HepG2 (cell line): ENCODE results near the gene DDOST. TPM values are rescaled to one million over a fixed set of nuclear protein-coding genes. Genes with fewer than 3 reads are reported as not detected.
"Not testable (repeated sequence)": the region's sequence is repeated elsewhere in the genome, so short reads cannot be mapped to it uniquely, and the experiment has no call there.

Source experiments
- ATAC-seq: fragments of 200-7000 bp; cut with Tn5 transposase; 3 replicates; pipeline ENCODE4 v1.9.1; 2020; ENCODE audit warnings: mild to moderate bottlenecking, moderate library complexity
- BruUV-seq: library from RNA; stranded (reverse); fragments of 400-500 nt; replicated peaks from 2 replicates; lab custom pipeline; 2021; lab: Mats Ljungman, UMichigan
- CTCF ChIA-PET: fragments of 300-600 bp; formaldehyde crosslinking; extraction: SDS; loops from one replicate; lab custom pipeline; 2021; ENCODE audit warnings: low total read pairs, inconsistent platforms, low intra/inter-chr PET ratio; lab: Yijun Ruan, JAX
- POLR2A ChIA-PET: fragments of 350-600 bp; sonication (Branson Sonifier 250); formaldehyde crosslinking; loops from one replicate; lab custom pipeline; 2020; ENCODE audit warnings: antibody characterized with exemption, inconsistent platforms; lab: Yijun Ruan, JAX
- DNase-seq: peaks from one replicate; pipeline ENCODE4 v3.0.0-alpha.2; 2015; ENCODE audit warnings: low spot score
- FAIRE-seq: peaks from 3 replicates; lab custom pipeline; 2011; peaks lifted over from hg19 to GRCh38; lab: Jason Lieb, UNC
- H2AFZ ChIP-seq: one replicate; pipeline ENCODE4 v1.6.1; 2011; ENCODE audit warnings: low read length, inconsistent platforms
- H3K27ac ChIP-seq: fragments of 300-600 bp; 3 replicates; pipeline ENCODE4 v1.8.0; 2011; ENCODE audit warnings: mixed run types, mild to moderate bottlenecking, mixed read lengths, low read length, inconsistent platforms; ENCODE audit not compliant: insufficient read depth; ENCODE audit errors: extremely low read length
- H3K27me3 ChIP-seq, 2 experiments: fragments of 200-600 bp in 1 of 2; 2 replicates in 1 of 2; 3 replicates in 1 of 2; pipeline versions ENCODE4 v1.6.0 to v1.8.0; 2011; ENCODE audit warnings: low read length in 2 of 2, mild to moderate bottlenecking in 2 of 2, moderate library complexity in 2 of 2, inconsistent platforms in 1 of 2; ENCODE audit not compliant: insufficient read depth in 2 of 2, control insufficient read depth in 1 of 2
- H3K36me3 ChIP-seq, 2 experiments: fragments of 200-600 bp in 1 of 2; replicated peaks in 1 of 2; 2 replicates in 1 of 2; 3 replicates in 1 of 2; pipeline versions ENCODE4 v1.5.1 to v1.8.0; 2011; ENCODE audit warnings: low read length in 2 of 2, inconsistent platforms in 1 of 2; ENCODE audit not compliant: insufficient read depth in 2 of 2, control insufficient read depth in 1 of 2
- H3K4me1 ChIP-seq: 2 replicates; pipeline ENCODE4 v1.5.1; 2012; ENCODE audit warnings: low read length, inconsistent platforms; ENCODE audit not compliant: insufficient read depth
- H3K4me2 ChIP-seq: 2 replicates; pipeline ENCODE4 v1.6.0; 2011; ENCODE audit warnings: low read depth, low read length, inconsistent platforms
- H3K4me3 ChIP-seq, 3 experiments: fragments of 200-600 bp in 1 of 3; sonication (generic), shearing (Covaris generic) in 1 of 3; replicated peaks in 1 of 3; 2 replicates each; pipeline ENCODE4 v1.5.1; 2011 to 2016; ENCODE audit warnings: low read length in 3 of 3, inconsistent platforms in 2 of 3, low read depth in 2 of 3, mild to moderate bottlenecking in 2 of 3, control low read depth in 1 of 3, mixed read lengths in 1 of 3; ENCODE audit not compliant: insufficient read depth in 1 of 3
- H3K79me2 ChIP-seq: one replicate; pipeline ENCODE4 v1.6.1; 2011; ENCODE audit warnings: low read length, inconsistent platforms; ENCODE audit not compliant: insufficient read depth
- H3K9ac ChIP-seq: 2 replicates; pipeline ENCODE4 v1.6.0; 2011; ENCODE audit warnings: mild to moderate bottlenecking, low read depth, low read length, inconsistent platforms; ENCODE audit not compliant: insufficient read depth
- H3K9me3 ChIP-seq: 2 replicates; pipeline ENCODE4 v1.5.1; 2012; ENCODE audit warnings: mild to moderate bottlenecking, low read length
- H4K20me1 ChIP-seq: 2 replicates; pipeline ENCODE4 v1.6.0; 2011; ENCODE audit warnings: inconsistent platforms, mild to moderate bottlenecking, low read length, moderate library complexity; ENCODE audit not compliant: insufficient read depth
- ATF2 ChIP-seq: sonication (generic); formaldehyde crosslinking; IDR thresholded peaks from 2 replicates; pipeline ENCODE4 v1.4.0; 2020; ENCODE audit warnings: missing genetic modification reagents
- CEBPB ChIP-seq: IDR thresholded peaks from 2 replicates; pipeline ENCODE4 v1.6.1; 2011; ENCODE audit warnings: low read depth, low read length, improper control_type of control experiment, borderline replicate concordance
- E2F2 ChIP-seq: sonication (generic); formaldehyde crosslinking; IDR thresholded peaks from 2 replicates; pipeline ENCODE4 v1.4.0; 2020; ENCODE audit warnings: missing genetic modification reagents, borderline replicate concordance
- HNF4A ChIP-seq: sonication (generic); formaldehyde crosslinking; IDR thresholded peaks from 2 replicates; pipeline ENCODE4 v1.4.0; 2020; ENCODE audit warnings: missing genetic modification reagents
- KLF12 ChIP-seq: sonication (generic); formaldehyde crosslinking; IDR thresholded peaks from 2 replicates; pipeline ENCODE4 v1.4.0; 2020; ENCODE audit warnings: missing genetic modification reagents, borderline replicate concordance
- TEAD3 ChIP-seq: optimal IDR thresholded peaks from 2 replicates; pipeline ENCODE3; 2016; ENCODE audit warnings: borderline replicate concordance
- ZBTB33 ChIP-seq: sonication (generic); formaldehyde crosslinking; IDR thresholded peaks from 2 replicates; pipeline ENCODE4 v1.4.0; 2020; ENCODE audit warnings: missing genetic modification reagents
- ZNF607 ChIP-seq: sonication (generic); formaldehyde crosslinking; IDR thresholded peaks from 2 replicates; pipeline ENCODE4 v1.5.1; 2020; ENCODE audit warnings: missing genetic modification reagents, mild to moderate bottlenecking, borderline replicate concordance
- ZNF644 ChIP-seq: IDR thresholded peaks from 2 replicates; pipeline ENCODE4 v1.6.1; 2016; ENCODE audit warnings: low read depth
- WGBS: methylation state at CpG from one replicate; pipeline ENCODE4 v1.1.6; 2017; ENCODE audit warnings: low lambda C conversion rate; 5-methylcytosine and 5-hydroxymethylcytosine counted together
- in situ Hi-C: cut with HindIII; loops from 2 replicates; pipeline ENCODE4 v1.10.0; 2017; ENCODE audit warnings: low pct_unique_long_range_greater_than_20kb; ENCODE audit not compliant: extremely low pct_ligation_motif_present
- intact Hi-C: fragments of 100-400 bp; cut with micrococcal nuclease; formaldehyde crosslinking; loops from one replicate; pipeline ENCODE4 v1.10.0; 2022; ENCODE audit not compliant: unreplicated experiment
- polyA plus RNA-seq, 8 experiments: library from polyadenylated mRNA; depleted of rRNA in 3 of 8; stranded (reverse) in 7 of 8; unstranded in 1 of 8; fragments of >200 nt; fragmentation: Illumina TruSeq in 4 of 8; extraction: Trizol in 4 of 8; gene quantifications; 2 replicates each; pipeline versions ENCODE4 v1.2.1 to v1.2.3, GENCODE V29; 2011 to 2016; ENCODE audit warnings: low read depth in 4 of 8, missing spikeins in 1 of 8, mixed read lengths in 1 of 8; ENCODE audit not compliant: insufficient read depth in 1 of 8
- total RNA-seq, 5 experiments: library from RNA; depleted of rRNA; stranded (reverse); fragments of >200 nt; fragmentation: Illumina TruSeq; extraction: Trizol; gene quantifications; 2 replicates each; pipeline ENCODE4 v1.2.3, GENCODE V29; 2016; ENCODE audit warnings: low read depth in 1 of 5

Gene DDOST
- total and polyA plus RNA-seq, 2 of the 13 experiments (the other 11 are each of a cell fraction or from before 2014, with no cell fraction given): 335 to 494 TPM

GRCh38 chr1:20606801-20607570, 54.2 kb downstream of the DDOST start:
- 81% methylated on average over 7 of the region's 7 CpGs for WGBS
- H2AFZ ChIP-seq, POLR2A ChIA-PET, in situ Hi-C loops, H3K27ac ChIP-seq, FAIRE-seq, H3K79me2 ChIP-seq, H4K20me1 ChIP-seq, H3K4me2 ChIP-seq, H3K4me3 ChIP-seq, H3K27me3 ChIP-seq, H3K9ac ChIP-seq, H3K36me3 ChIP-seq, CTCF ChIA-PET, H3K9me3 ChIP-seq, BruUV-seq, intact Hi-C loops: not testable (repeated sequence)
- H3K4me1 ChIP-seq: peaks cover 32% of the 10 kb centered on the region
- ATAC-seq: peak; percentile 57
- peak; percentile 46 for DNase-seq
- TF ChIP-seq HNF4A (CRISPR knock-in tag) (peak; percentile 48), ZNF644 (CRISPR knock-in tag) (0 out of 2 replicates have a peak, but pooled peaks have one; percentile 17), TEAD3 (CRISPR knock-in tag) (peak; percentile 17), CEBPB (peak; percentile 14; the same call in 1 of the 2 replicates)

GRCh38 chr1:20604678-20605077, 56.5 kb downstream of the DDOST start:
- no peak overlapping the region for H3K9ac ChIP-seq
- ChIA-PET POLR2A (interaction anchor here (1.6 to 2.0 kb wide), 2 partner anchors 9 to 15 kb away, joined by 5 read pairs; no protein-coding TSS in a partner anchor), CTCF (no interaction called here)
- H3K4me3 ChIP-seq: no peak overlapping the region
- no peaks in the 10 kb centered on the region for H3K27me3 ChIP-seq
- no peak overlapping the region for H3K27ac ChIP-seq
- 78% methylated on average over 7 of the region's 7 CpGs for WGBS
- no peaks in the 10 kb centered on the region for H3K9me3 ChIP-seq
- H4K20me1 ChIP-seq: no peaks in the 10 kb centered on the region
- H3K36me3 ChIP-seq: no peaks in the 10 kb centered on the region
- BruUV-seq: no TSS peak
- H3K79me2 ChIP-seq: no peaks in the 10 kb centered on the region
- H2AFZ ChIP-seq: no peak overlapping the region
- no peak for ATAC-seq
- H3K4me2 ChIP-seq: no peak overlapping the region
- FAIRE-seq: no peak
- in situ Hi-C loops: no loop called here
- no peak for TF ChIP-seq ZNF607 (CRISPR knock-in tag)
- TF ChIP-seq E2F2 (CRISPR knock-in tag): no peak
- peak; percentile 78; the same call in 1 of the 2 replicates for TF ChIP-seq ZBTB33 (CRISPR knock-in tag)
- no peak for TF ChIP-seq ATF2 (CRISPR knock-in tag)
- TF ChIP-seq KLF12 (CRISPR knock-in tag): no peak
- intact Hi-C loops: no loop called here
- H3K4me1 ChIP-seq: peaks cover 32% of the 10 kb centered on the region
- no peak for DNase-seq
